B cell (primary cell): Measurements from ENCODE around the gene HS3ST1. TPM values are rescaled to one million over a fixed set of nuclear protein-coding genes. Genes with fewer than 3 reads are reported as not detected.

Experiments used
- ATAC-seq: fragments of 200-7000 bp; cut with Tn5 transposase; one replicate; pipeline ENCODE4 v1.10.0; 2021; ENCODE audit warnings: low read depth, mild to moderate bottlenecking, moderate number of reproducible peaks, moderate library complexity
- CTCF ChIA-PET: fragments of 350-600 bp; sonication (Branson Sonifier 250); formaldehyde crosslinking; loops from one replicate; lab custom pipeline; 2021; ENCODE audit warnings: antibody characterized with exemption, inconsistent platforms; lab: Charles Lee
- POLR2A ChIA-PET: fragments of 350-600 bp; sonication (Branson Sonifier 250); formaldehyde crosslinking; loops from one replicate; lab custom pipeline; 2021; ENCODE audit warnings: antibody characterized with exemption; lab: Charles Lee
- DNase-seq: peaks from one replicate; pipeline ENCODE4 v3.0.0; 2013
- H2AFZ ChIP-seq: 2 replicates; pipeline ENCODE4 v1.6.1; 2012; ENCODE audit warnings: mild to moderate bottlenecking, low read depth, low read length; ENCODE audit not compliant: insufficient read depth, poor library complexity, severe bottlenecking
- H3K27ac ChIP-seq, 2 donors: 1 replicate in 1 of 2; 2 replicates in 1 of 2; pipeline ENCODE4 v1.5.1; 2012 to 2013; ENCODE audit warnings: low read length in 2 of 2, mild to moderate bottlenecking in 2 of 2, moderate library complexity in 1 of 2
- H3K27me3 ChIP-seq, 4 experiments: fragments of 200-600 bp in 1 of 4; sonication (generic) in 1 of 4; replicated peaks in 1 of 4; 1 replicate in 2 of 4; 2 replicates in 2 of 4; pipeline versions ENCODE4 v1.6.1 to v1.7.0; 2013 to 2016; ENCODE audit warnings: low read length in 3 of 4, mild to moderate bottlenecking in 2 of 4, mixed read lengths in 1 of 4, moderate library complexity in 1 of 4; ENCODE audit not compliant: insufficient read depth in 4 of 4, control insufficient read depth in 3 of 4; ENCODE audit errors: control extremely low read depth in 1 of 4
- H3K36me3 ChIP-seq, 2 experiments: replicated peaks in 1 of 2; 1 replicate in 1 of 2; 2 replicates in 1 of 2; pipeline versions ENCODE4 v1.6.1 to v1.7.1; 2013; ENCODE audit warnings: low read length in 1 of 2; ENCODE audit not compliant: insufficient read depth in 2 of 2, control insufficient read depth in 1 of 2; ENCODE audit errors: control extremely low read depth in 1 of 2, extremely low read depth in 1 of 2
- H3K4me1 ChIP-seq, 2 donors: fragments of 200-600 bp in 1 of 2; sonication (generic) in 1 of 2; 1 replicate in 1 of 2; 2 replicates in 1 of 2; pipeline versions ENCODE4 v1.5.1 to v1.6.1; 2013 to 2017; ENCODE audit warnings: low read length in 2 of 2; ENCODE audit not compliant: control insufficient read depth in 2 of 2, insufficient read depth in 2 of 2
- H3K4me2 ChIP-seq: replicated peaks from 2 replicates; pipeline ENCODE3; 2012; ENCODE audit warnings: mild to moderate bottlenecking, low read depth, low read length; ENCODE audit not compliant: poor library complexity, severe bottlenecking
- H3K4me3 ChIP-seq, 5 experiments: fragments of 200-600 bp in 1 of 5; sonication (generic) in 1 of 5; 1 replicate in 3 of 5; 2 replicates in 2 of 5; pipeline versions ENCODE4 v1.5.1 to v1.7.0; 2011 to 2016; ENCODE audit warnings: low read length in 4 of 5, mild to moderate bottlenecking in 4 of 5, low read depth in 2 of 5, control low read depth in 1 of 5, moderate library complexity in 1 of 5; ENCODE audit not compliant: insufficient read depth in 1 of 5; ENCODE audit errors: control extremely low read depth in 1 of 5, extremely low read depth in 1 of 5
- H3K79me2 ChIP-seq: fragments of 200-600 bp; sonication (generic); one replicate; pipeline ENCODE4 v1.6.0; 2016; ENCODE audit warnings: low read length; ENCODE audit not compliant: control insufficient read depth, insufficient read depth
- H3K9ac ChIP-seq: fragments of 200-600 bp; sonication (generic); 2 replicates; pipeline ENCODE4 v1.6.1; 2017; ENCODE audit warnings: mild to moderate bottlenecking, low read length, moderate library complexity
- H3K9me3 ChIP-seq, 3 donors: one replicate each; pipeline versions ENCODE4 v1.6.1 to v1.7.1; 2013; ENCODE audit warnings: low read length in 2 of 3; ENCODE audit not compliant: control insufficient read depth in 2 of 3, insufficient read depth in 1 of 3; ENCODE audit errors: control extremely low read depth in 1 of 3
- H4K20me1 ChIP-seq: 2 replicates; pipeline ENCODE4 v1.6.0; 2012; ENCODE audit warnings: mild to moderate bottlenecking, low read length; ENCODE audit not compliant: insufficient read depth, control insufficient read depth, poor library complexity, severe bottlenecking
- H3K27ac Mint-ChIP-seq: one replicate; pipeline ENCODE4 v1.8.0; 2021; ENCODE audit warnings: mixed read lengths
- H3K27me3 Mint-ChIP-seq: one replicate; pipeline ENCODE4 v1.8.0; 2021; ENCODE audit warnings: mixed read lengths
- H3K4me1 Mint-ChIP-seq: one replicate; pipeline ENCODE4 v1.8.0; 2021; ENCODE audit warnings: mixed read lengths
- H3K4me3 Mint-ChIP-seq: one replicate; pipeline ENCODE4 v1.8.0; 2021; ENCODE audit warnings: mixed read lengths
- H3K9me3 Mint-ChIP-seq: one replicate; pipeline ENCODE4 v1.8.0; 2022; ENCODE audit warnings: mixed read lengths; ENCODE audit not compliant: insufficient read depth
- EZH2 ChIP-seq: IDR thresholded peaks from 2 replicates; pipeline ENCODE4 v1.6.1; 2012; ENCODE audit warnings: borderline replicate concordance, low read depth, mild to moderate bottlenecking, moderate library complexity, low read length; ENCODE audit not compliant: insufficient read depth, poor library complexity, severe bottlenecking
- WGBS: methylation state at CpG from one replicate; pipeline ENCODE4 v1.1.5; 2013; ENCODE audit warnings: missing lambda C conversion rate; ENCODE audit not compliant: insufficient coverage; 5-methylcytosine and 5-hydroxymethylcytosine counted together
- intact Hi-C: fragments of 100-400 bp; cut with micrococcal nuclease; formaldehyde crosslinking; loops from one replicate; pipeline ENCODE4 v1.10.0; 2022
- polyA plus RNA-seq: library from polyadenylated mRNA; depleted of rRNA; stranded (reverse); fragments of >200 nt; gene quantifications from 2 replicates; pipeline ENCODE4 v1.2.3, GENCODE V29; 2012
- total RNA-seq, 2 donors: library from RNA; stranded (reverse); fragments of 120-200 nt in 1 of 2; gene quantifications; 1 replicate in 1 of 2; 2 replicates in 1 of 2; pipeline versions ENCODE4 v1.2.3 to v1.2.4, GENCODE V29; 2013 to 2022
- TF ChIP-seq, protein P1 (sequence below): fragments of 200-600 bp; IDR thresholded peaks from one replicate; pipeline ENCODE4 v1.8.0; 2022; ENCODE audit warnings: antibody characterized with exemption, mild to moderate bottlenecking

Gene HS3ST1
- total and polyA plus RNA-seq, 2 donors (not counting 1 experiment from before 2014, with no cell fraction given), result 4.3 to 17.7 TPM

DNA sequence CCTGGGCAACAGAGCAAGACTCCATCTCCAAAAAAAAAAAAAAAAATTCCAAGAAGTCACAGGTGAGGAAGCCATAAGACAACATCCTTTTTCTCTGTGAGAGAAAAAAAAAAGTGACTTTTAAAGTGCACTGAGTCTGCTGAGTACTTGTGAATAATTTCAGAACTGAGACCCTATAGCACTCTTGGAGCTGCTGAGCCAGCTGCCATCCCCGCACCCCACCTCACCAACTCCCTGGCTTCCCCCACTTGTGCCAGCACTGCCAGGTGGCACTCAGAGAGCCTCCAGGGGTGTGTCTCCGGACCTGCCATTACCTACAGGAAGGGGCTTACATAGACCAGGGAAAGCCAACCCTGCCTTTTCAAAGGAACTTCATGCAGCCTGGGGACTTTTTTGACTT lies 39.2 kb upstream of the HS3ST1 start:
- Histone ChIP-seq H3K4me3 (no peak overlapping the region), H3K9me3 (peaks cover 0 to 2% (median 0%) of the 10 kb centered on the region in 3 donors), H3K79me2 (no peaks in the 10 kb centered on the region), H3K27ac (no peak overlapping the region), H4K20me1 (no peaks in the 10 kb centered on the region), H2AFZ (no peak overlapping the region), H3K4me2 (no peak overlapping the region), H3K4me1 (peaks cover 39 to 40% of the 10 kb centered on the region in 2 donors), H3K9ac (no peak overlapping the region), H3K27me3 (no peaks in the 10 kb centered on the region), H3K36me3 (no peaks in the 10 kb centered on the region)
- Mint-ChIP-seq H3K4me3 (no peak overlapping the region), H3K27me3 (no peaks in the 10 kb centered on the region), H3K4me1 (peaks cover 42% of the 10 kb centered on the region), H3K9me3 (no peaks in the 10 kb centered on the region), H3K27ac (peak overlapping the region; percentile 29)
- TF ChIP-seq EZH2, result no peak
- TF ChIP-seq, protein P1, sequence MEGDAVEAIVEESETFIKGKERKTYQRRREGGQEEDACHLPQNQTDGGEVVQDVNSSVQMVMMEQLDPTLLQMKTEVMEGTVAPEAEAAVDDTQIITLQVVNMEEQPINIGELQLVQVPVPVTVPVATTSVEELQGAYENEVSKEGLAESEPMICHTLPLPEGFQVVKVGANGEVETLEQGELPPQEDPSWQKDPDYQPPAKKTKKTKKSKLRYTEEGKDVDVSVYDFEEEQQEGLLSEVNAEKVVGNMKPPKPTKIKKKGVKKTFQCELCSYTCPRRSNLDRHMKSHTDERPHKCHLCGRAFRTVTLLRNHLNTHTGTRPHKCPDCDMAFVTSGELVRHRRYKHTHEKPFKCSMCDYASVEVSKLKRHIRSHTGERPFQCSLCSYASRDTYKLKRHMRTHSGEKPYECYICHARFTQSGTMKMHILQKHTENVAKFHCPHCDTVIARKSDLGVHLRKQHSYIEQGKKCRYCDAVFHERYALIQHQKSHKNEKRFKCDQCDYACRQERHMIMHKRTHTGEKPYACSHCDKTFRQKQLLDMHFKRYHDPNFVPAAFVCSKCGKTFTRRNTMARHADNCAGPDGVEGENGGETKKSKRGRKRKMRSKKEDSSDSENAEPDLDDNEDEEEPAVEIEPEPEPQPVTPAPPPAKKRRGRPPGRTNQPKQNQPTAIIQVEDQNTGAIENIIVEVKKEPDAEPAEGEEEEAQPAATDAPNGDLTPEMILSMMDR, result no peak
- POLR2A ChIA-PET, result no interaction called here
- DNase-seq (no peak), ATAC-seq (no peak)
- WGBS, result 47% methylated on average over 2 of the region's 2 CpGs
- intact Hi-C loops, result no loop called here
- CTCF ChIA-PET, result interaction anchor here (0.7 kb wide), 1 partner anchor 9 kb away, joined by 5 read pairs; no protein-coding TSS in a partner anchor

DNA sequence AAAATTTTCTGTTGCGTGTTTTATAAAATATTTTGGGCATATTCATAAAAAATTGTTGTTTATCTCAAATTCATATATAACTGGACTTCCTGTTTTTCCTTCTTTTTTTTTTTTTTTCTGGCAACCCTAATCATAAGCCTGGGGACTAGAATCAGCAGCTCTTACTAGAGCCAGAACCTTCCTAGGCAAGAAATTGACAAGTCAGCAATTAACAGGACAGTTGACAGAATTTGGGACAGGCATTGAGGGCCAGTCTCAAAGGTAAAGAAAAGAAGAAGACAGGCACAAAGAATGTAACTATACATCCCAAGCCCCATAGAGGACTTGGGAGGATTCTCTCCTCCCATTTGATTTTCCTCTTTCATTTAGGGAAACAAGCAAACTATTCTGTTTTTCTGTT lies 35.0 kb upstream of the HS3ST1 start:
- intact Hi-C loops, result no loop called here

More for the DNA sequence above, 35.0 kb upstream of the HS3ST1 start:
- no peaks in the 10 kb centered on the region for H3K27me3 ChIP-seq
- no peak overlapping the region for H2AFZ ChIP-seq
- peaks cover 0 to 16% (median 8%) of the 10 kb centered on the region in 3 donors for H3K9me3 ChIP-seq
- no peak overlapping the region for H3K4me3 ChIP-seq
- H3K9me3 Mint-ChIP-seq, result peaks cover 6% of the 10 kb centered on the region
- WGBS, result no CpG with 5 or more reads among the region's 1 CpG
- no peak overlapping the region for H3K4me2 ChIP-seq
- no peaks in the 10 kb centered on the region for H3K36me3 ChIP-seq
- no peaks in the 10 kb centered on the region for H3K79me2 ChIP-seq
- TF ChIP-seq, protein P1, result no peak
- TF ChIP-seq EZH2, result no peak
- no peaks in the 10 kb centered on the region for H4K20me1 ChIP-seq
- no peak for ATAC-seq
- no peak overlapping the region for H3K27ac Mint-ChIP-seq
- POLR2A ChIA-PET, result no interaction called here
- no peak overlapping the region for H3K4me3 Mint-ChIP-seq
- no peak for DNase-seq
- no peak overlapping the region for H3K9ac ChIP-seq
- CTCF ChIA-PET, result no interaction called here
- no peak overlapping the region for H3K27ac ChIP-seq
- H3K4me1 Mint-ChIP-seq, result peaks cover 7% of the 10 kb centered on the region
- H3K27me3 Mint-ChIP-seq, result peaks cover 14% of the 10 kb centered on the region
- H3K4me1 ChIP-seq, result peaks cover 2 to 8% of the 10 kb centered on the region in 2 donors
